Fibroblast of skin of right quadriceps (primary cell): ENCODE data around the gene KIF18B.

ENCODE experiments used
- DNase-seq: peaks from one replicate; pipeline ENCODE4 v3.0.0-alpha.2; 2013

KIF18B gene

DNA sequence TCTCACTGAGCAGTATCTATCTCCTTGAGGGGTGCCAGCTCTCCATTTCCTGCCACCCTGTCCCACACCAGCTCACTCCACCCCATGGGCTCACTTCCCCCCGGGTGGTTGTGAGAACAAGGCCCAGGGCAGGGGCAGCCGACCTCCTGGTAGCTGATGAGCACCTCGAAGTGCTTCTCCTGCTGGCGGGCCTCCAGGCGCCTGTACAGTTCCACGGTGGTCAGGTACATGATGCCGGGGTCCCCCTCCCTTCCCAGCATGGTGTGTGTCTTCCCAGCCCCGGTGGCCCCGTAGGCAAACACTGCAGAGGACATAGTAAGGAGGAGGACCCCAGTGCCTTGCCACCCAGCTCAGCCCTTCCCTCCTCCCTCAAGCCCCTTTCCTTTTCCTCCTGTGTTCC, 12.5 kb downstream of the KIF18B start:
- DNase-seq = no peak

DNA sequence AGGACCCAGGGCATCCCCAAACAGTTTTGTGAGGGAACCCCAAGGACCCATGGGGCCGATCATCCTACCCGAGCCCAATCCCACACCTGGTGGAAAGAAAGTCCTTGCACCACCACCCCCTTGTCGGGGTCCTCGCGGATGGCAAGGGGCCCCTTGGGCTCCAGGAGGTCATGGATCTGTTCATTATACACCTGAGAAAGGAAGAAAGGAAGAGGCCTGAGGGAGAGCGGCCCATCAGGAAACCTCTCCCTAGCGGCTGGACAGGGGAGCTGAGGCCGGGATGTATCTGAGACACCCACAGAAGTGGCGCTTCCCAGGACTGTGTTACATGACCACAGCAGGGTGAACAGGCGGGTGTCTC, 12.8 kb downstream of the KIF18B start:
- DNase-seq = no peak

- DNase-seq = no peak
Measured at GRCh38 chr17:44933824-44934744, 13.5 kb downstream of the KIF18B start.

DNA sequence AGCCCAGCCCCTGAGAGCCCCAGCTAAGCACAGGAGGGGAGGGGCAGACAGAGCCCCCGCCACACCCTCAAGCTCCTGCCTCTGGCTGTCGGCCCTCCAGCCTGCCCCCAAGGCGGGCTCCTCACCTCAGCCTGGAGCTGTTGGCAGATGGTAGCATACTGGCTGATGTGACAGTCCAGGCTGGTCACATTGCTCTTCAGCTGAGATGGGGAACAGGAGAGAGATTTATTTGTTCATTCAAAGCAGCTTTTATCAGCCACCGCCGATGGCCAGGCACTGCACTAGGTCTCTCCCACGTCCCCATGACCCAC, 14.8 kb downstream of the KIF18B start:
- no peak for DNase-seq

DNA sequence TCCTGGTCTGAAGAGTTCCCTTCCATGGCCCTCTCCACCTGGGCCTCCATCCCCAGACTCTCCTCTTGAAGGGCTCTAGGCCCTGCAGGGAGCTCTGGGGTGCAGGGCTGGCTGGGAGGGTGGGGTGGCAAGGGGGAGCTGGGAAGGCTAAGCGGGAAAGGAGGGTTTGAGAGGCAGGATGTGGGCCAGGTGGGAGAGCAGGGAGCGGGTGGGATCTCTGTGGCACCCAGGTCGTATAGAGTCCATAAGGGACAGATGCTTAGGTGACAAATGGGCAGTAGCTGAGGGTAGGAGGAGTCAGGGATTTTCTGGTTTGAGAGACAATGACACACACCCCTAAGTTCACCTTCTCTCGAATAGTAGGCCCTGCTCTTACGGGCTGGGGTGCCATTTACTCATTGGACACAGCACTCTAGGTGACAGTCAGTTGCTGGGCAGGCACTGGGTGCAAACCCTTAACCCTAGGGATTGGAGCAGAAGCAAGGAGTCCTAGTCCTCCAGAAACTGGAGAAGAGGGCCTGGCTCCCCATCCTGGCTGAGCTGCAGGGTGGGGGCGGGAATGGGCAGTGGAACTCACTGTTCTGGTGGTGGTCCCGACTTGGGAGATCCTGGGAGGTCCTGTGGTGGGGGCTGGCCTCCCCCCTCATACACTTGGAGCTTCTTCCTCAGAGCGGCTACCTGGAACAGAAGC, 15.3 kb downstream of the KIF18B start:
- DNase-seq = no peak

- DNase-seq = no peak
Measured at GRCh38 chr17:44931376-44931775, 16.2 kb downstream of the KIF18B start.

DNA sequence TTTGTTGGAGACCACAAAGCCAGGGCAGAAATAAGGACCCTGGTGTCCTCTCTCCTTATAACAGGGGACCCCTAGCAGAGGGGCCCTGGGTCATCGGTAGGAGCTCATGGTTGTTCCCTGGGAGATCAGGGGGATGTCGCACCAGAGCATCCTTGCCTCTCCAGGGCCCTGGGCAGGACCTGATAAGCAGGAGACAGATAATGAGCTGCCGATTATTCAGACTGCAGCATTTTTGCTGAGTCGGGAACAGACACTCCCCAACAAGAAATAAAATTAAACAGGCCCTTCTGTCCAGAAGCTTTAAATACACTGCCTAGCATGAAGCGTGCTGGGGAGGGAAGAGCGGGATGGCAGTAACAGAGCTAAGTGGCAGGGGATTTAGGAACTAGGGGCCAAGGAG, 16.9 kb downstream of the KIF18B start:
- DNase-seq = no peak

GRCh38 chr17:44928950-44929720, 18.4 kb downstream of the KIF18B start:
- no peak for DNase-seq

GRCh38 chr17:44928136-44928535, 19.4 kb downstream of the KIF18B start:
- no peak for DNase-seq

DNA sequence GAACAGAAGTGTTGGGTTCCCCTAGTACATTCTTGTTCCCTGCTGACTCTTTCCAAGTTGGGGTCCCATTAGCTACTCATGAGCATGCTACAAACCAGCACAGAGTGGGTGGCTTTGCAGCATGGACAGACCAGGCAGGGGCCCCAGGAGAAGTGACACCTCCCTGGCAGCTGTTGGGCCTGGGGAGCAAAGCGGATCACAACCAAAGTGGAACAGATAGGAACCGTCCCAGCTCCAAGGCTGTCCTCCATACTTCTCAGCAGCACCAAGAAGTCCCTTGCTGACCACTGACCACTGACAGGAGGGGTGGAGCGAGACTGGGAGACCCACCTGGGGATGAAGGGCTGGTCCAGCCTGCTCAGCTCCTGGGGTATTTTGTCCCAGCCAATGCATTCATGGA, 19.9 kb downstream of the KIF18B start:
- no peak for DNase-seq

GRCh38 chr17:44926821-44927525, 20.6 kb downstream of the KIF18B start:
- no peak for DNase-seq

DNA sequence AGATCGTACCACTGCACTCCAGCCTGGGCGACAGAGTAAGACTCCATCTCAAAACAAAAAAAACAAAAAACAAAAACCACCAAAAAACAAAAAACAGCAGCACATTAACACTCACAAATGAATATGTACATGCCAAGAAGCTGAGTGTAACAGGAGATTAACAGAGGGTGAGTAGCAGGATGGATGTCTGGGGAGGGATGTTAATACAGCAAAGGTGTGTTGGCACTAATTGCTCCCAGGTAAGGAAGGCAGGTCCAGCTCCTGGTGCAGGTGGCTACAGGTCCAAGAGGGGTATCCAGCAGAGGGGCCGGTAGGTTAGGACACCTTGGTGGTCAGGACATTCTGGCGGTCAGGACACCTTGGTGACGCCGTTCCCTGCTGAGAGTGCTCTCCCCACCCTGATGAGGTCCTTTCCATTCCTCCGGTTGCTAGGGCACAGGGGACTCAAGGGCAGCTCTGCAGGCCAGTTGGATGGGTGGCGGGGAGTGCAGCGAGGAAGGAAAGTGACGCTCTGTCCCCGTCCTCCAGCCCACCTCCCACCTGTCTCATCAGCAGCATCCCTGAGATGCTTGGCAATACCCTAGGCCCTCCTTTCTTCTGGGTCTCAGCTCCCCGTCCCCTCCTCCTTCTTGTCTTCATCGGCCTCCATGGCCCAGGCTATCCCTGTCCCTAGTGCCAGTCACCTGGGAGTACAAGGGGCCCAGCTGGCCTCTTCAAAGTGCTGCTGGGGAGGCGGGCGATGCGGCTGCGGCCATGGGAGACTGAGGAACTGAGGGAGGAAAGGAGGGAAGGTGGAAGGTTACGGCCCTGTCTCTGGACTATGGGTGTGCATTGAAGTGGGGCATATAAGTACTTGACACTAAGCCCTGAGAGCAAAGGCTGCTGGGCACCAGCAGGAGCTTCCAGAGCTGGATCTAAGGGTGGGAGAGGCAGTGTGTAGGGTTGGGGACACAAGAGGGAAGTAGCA, 21.6 kb downstream of the KIF18B start:
- DNase-seq = no peak

- DNase-seq = no peak
Measured at GRCh38 chr17:44924107-44924544, 23.4 kb downstream of the KIF18B start.

DNA sequence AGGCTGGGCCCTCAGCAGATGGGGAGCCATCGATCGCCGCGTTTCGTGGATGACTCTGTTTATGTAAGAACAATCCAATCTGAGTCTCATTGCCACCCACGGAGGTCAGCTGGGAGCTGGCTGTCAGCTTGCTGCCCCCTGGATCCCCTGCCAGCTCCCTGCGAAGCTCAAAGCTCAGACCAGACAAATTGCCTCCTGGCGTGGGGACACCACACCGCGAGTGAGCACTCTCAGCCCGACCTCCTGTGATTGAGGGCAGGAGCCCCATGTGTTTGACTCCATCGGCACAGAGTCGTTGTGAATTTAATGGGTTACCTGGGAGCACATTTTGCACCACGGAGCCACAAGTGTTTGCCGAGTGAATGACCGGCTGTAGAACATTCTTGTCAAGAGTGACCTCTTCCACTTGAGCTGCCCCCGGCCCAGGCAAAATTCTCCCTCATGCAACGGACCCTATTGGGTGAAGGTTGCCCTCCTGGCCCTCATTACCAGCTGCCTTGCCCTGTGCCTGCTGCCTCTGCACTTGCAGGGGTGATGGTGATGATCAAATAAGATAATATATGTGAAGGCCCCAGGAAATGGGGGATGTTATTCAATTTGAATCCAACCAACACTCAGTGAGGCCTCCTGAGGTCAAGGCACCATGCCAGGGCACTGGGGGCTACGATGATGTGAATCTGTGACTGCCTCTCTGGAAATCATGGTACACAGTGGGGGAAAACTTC, 24.7 kb downstream of the KIF18B start:
- DNase-seq = no peak

- DNase-seq = no peak
Measured at GRCh38 chr17:44922136-44922535, 25.4 kb downstream of the KIF18B start.

DNA sequence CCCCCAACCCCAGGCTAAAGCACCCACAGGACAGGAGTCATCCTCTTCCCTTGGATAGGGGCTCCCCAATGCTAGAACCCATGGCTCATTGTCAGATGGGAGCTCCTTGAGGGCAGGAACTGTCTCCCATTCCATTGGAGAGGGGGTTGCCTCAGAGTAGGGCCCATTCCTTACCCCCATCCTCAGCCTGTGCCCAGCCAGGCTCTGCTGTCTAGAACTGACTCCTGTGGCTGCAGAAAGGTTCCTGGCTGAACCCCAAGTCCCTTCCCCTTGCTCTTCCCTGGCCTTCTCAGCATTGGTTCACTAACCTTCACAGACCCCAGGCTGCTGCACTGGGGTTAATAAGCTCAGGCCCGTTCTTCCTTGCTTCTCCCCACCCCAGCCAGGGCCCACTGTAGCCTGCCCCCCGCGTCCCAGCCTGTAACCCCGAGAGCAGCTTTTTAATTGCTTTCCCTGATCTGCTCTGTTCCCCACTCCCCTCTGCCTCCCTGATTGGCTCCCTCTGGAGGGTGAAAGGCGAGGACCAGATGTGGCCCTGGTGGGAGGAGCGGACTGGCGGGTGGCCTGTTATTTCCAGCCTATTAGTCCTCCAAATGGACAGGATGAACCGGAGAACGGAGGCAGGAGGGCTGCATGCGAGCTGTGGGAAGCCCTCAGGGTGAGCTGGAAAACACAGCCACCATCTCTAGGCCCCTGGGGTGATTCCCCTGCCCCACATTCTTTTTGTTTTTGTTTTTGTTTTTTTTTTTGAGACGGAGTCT, 26.3 kb downstream of the KIF18B start:
- no peak for DNase-seq

- DNase-seq = no peak
Measured at GRCh38 chr17:44920565-44920940, 27.0 kb downstream of the KIF18B start.

DNA sequence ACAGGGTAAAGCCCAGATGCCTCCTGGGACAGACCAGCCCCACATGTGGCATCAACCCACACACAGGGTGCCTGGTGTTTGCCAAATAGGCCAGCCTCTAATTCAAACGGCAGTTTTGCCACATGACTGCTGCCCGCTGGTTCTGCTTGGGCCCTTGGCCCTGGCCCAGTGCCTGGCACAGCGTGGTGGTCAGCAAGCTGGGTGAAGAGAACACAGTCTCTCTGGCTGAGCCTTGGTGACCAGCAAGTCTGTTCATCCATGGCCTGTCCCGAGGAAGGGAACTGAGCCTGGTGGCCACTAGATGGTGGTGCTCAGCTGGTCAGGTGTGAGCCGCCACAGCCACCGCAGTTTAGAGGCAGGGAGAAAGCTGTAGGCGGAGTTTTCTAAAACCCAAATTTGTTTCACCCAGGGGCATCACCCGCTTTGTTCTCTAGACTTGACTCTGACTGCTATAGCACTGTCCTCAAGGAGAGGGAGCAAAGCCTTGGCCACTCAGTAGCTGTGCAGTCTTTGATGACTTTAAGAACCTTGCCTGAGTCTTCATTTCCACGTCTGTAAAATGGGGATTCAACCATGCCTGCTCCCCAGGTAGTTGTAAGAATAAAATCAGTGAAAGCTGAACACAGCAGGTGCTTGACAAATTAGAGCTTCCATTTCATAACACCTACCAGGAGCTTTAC, 27.5 kb downstream of the KIF18B start:
- peak; percentile 72 for DNase-seq

DNA sequence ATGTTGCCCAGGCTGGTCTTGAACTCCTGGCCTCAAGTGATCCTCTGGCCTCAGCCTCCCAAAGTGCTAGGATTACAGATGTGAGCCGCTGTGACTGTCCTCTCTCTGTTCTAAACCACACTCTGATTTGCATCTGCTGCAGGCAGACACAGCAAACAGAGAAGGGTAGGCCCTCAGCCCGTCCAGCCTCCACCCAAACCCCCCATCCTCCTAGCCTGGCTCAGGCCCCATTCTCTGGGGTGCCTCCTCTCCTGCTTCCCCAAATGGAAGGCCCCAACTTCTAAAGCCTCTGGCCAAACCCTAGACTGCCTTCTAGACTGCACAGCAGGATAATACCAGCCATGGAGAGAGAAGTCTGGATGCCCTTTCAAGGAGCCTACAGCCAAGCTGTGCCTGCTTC, 28.2 kb downstream of the KIF18B start:
- DNase-seq = no peak

- no peak for DNase-seq
Measured at GRCh38 chr17:44918006-44918405, 29.6 kb downstream of the KIF18B start.
